Activated naive CD8-positive, alpha-beta T cell treated with anti-CD3 and anti-CD28 coated beads, Interleukin-2, amount 10 ng/mL, durations not matched to agents 7 days and 5 days (primary cell): ENCODE data around the gene POSTN. TPM values are rescaled to one million over a fixed set of nuclear protein-coding genes. Genes with fewer than 3 reads are reported as not detected.
"Not testable (repeated sequence)": the region's sequence is repeated elsewhere in the genome, so short reads cannot be mapped to it uniquely, and the experiment has no call there.

Source experiments
- ATAC-seq: fragments of 150-1000 bp; cut with Tn5 transposase; one replicate; pipeline ENCODE4 v1.10.0; 2021; ENCODE audit warnings: low read depth, moderate library complexity
- POLR2A ChIA-PET: fragments of 350-600 bp; sonication (Branson Sonifier 250); formaldehyde crosslinking; loops from one replicate; lab custom pipeline; 2021; ENCODE audit warnings: antibody characterized with exemption; lab: Charles Lee
- DNase-seq: peaks from one replicate; pipeline ENCODE4 v3.0.0; 2021
- H3K27ac Mint-ChIP-seq: one replicate; pipeline ENCODE4 v1.8.0; 2022; ENCODE audit warnings: mild to moderate bottlenecking, mixed read lengths
- H3K27me3 Mint-ChIP-seq: one replicate; pipeline ENCODE4 v1.8.0; 2022; ENCODE audit warnings: mild to moderate bottlenecking, moderate library complexity, mixed read lengths
- H3K36me3 Mint-ChIP-seq: one replicate; pipeline ENCODE4 v1.8.0; 2021; ENCODE audit warnings: mild to moderate bottlenecking, mixed read lengths
- H3K4me1 Mint-ChIP-seq: one replicate; pipeline ENCODE4 v1.8.0; 2021; ENCODE audit warnings: mixed read lengths
- H3K4me3 Mint-ChIP-seq: one replicate; pipeline ENCODE4 v1.8.0; 2022; ENCODE audit warnings: mild to moderate bottlenecking, moderate library complexity, mixed read lengths
- H3K9me3 Mint-ChIP-seq: one replicate; pipeline ENCODE4 v1.8.0; 2021; ENCODE audit warnings: mixed read lengths
- total RNA-seq, 2 experiments: library from RNA; stranded (reverse); gene quantifications; one replicate each; pipeline ENCODE4 v1.2.3, GENCODE V29; 2021

POSTN gene
- total RNA-seq, 2 experiments from 2014 or later, result not detected

DNA sequence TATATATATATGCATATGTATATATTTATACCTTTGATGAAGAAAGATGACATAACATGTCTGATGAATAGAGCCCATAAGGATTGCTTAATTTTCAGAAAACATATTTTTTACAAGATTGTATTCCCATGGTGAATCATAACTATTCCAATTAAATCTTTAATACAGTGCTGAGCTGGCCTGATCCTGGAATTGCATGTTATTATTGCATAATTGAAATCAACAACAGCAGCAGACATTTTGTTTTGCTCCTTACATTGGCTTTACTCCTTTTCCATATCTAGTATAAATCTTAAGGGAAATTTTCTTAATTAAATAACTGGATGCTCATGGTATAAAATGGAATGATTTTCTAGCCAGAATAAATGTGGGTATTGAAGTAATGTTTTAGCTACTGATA, 22.0 kb downstream of the POSTN start:
- no peak for DNase-seq
- Mint-ChIP-seq H3K27ac (no peak overlapping the region), H3K27me3 (no peaks in the 10 kb centered on the region), H3K4me3 (no peak overlapping the region), H3K36me3 (no peaks in the 10 kb centered on the region), H3K9me3 (peaks cover 3% of the 10 kb centered on the region), H3K4me1 (no peaks in the 10 kb centered on the region)
- ATAC-seq, result no peak
- POLR2A ChIA-PET, result no interaction called here

DNA sequence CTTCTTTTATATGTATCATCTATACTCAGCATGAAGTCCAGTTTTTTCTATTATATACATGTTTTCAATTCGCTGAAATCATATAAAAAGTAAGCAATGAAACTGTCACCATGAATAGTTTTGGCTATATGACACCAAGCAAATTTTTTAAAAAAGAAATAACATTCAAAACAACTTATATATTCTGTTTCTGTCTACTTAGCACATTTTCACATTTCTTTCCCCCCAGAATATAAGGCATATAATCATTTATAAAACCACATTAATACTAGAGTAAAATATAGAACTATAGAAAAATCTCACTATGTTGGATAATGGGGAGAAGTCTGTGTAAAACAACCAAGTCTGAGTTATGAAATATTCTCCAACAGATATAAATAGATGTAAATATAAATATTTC, 33.1 kb downstream of the POSTN start:
- Mint-ChIP-seq H3K4me3 (no peak overlapping the region), H3K4me1 (no peaks in the 10 kb centered on the region), H3K9me3 (peaks cover 2% of the 10 kb centered on the region), H3K36me3 (no peaks in the 10 kb centered on the region), H3K27ac (no peak overlapping the region), H3K27me3 (no peaks in the 10 kb centered on the region)
- POLR2A ChIA-PET, result no interaction called here
- no peak for DNase-seq
- no peak for ATAC-seq

DNA sequence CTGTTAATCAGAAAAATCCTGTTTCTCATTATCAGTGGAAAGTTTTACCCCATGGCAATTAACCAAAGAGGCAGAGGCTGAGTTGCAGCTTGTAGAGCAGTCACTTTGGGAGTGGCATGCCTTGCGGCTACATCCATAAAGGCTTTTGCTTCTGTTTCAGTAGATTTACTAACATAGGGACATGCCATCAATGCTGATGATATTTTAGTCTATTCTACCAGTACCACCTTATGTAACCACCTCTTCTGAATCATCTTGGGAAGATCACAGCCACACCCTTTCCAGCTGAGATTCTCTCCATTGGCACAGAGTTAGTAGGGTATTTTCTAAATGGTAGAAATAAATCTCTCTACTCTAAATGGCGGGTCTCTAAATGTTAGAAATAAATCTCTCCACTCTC, 37.5 kb downstream of the POSTN start:
- Mint-ChIP-seq H3K4me3 (no peak overlapping the region), H3K4me1 (no peaks in the 10 kb centered on the region), H3K36me3 (no peaks in the 10 kb centered on the region), H3K27ac (no peak overlapping the region), H3K27me3 (no peaks in the 10 kb centered on the region), H3K9me3 (peaks cover 13% of the 10 kb centered on the region)
- no peak for DNase-seq
- POLR2A ChIA-PET, result no interaction called here
- ATAC-seq, result no peak

DNA sequence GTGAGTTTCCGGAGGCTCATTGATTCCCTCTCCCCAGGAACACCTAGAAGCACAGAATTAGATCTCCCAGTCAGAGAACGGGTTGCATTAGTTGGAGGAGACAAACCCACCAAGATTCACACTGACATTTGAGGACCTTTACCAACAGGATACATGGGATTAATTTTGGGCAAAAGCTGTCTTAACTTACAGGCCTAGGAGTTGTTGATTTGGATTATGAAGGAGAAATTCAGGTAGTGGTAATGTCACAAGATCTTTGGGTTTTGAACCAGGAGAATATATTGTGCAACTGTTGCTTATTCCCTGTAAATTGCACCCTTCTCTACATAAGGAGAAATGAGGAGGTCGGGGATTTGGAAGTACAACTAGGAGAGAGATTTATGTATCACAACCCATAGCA, 38.0 kb downstream of the POSTN start:
- Mint-ChIP-seq H3K27me3 (no peaks in the 10 kb centered on the region), H3K27ac (no peak overlapping the region), H3K4me1 (no peaks in the 10 kb centered on the region), H3K4me3 (no peak overlapping the region), H3K36me3 (no peaks in the 10 kb centered on the region), H3K9me3 (peaks cover 13% of the 10 kb centered on the region)
- DNase-seq (no peak), ATAC-seq (no peak)
- POLR2A ChIA-PET, result no interaction called here

DNA sequence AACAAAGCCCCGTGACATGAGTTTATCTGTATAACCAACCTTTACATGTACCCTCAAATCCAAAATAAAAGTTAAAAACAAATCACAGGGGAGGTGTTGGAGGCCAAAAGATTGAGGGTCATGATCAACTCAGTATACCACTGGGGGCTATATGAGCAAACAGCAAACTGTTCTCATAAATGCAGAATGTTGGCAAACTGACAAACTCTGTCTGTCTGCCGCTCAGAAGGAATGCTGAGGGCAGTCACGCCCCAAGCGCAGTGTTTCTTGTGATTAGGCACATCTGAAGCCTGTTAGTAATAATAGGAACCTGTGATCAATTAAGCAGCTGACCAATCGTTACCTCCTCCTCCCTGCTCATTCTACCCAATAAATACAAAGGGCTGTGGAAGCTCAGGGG, 39.8 kb downstream of the POSTN start:
- POLR2A ChIA-PET, H3K27me3 Mint-ChIP-seq: not testable (repeated sequence)

DNA sequence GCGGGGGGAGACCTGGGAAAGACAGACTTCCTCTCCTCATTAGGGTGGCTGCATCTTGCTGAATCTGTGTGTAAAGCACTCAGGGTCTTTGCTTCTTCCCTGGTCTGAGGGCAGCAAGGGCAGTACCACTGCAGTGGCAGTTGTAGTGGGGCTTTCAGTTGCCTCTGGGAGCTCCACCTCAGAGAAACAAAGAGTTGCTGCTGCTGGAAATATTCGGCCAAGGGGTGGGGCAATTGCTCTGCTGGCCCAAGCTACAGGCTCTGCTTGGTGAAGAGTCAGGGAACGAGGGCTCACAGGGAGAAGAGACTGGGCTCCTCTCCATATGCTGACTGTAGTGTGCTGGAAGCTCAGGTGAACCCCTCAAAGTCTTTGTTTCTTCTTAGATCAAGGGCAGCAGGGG, 52.5 kb downstream of the POSTN start:
- no peaks in the 10 kb centered on the region for H3K36me3 Mint-ChIP-seq
- no peaks in the 10 kb centered on the region for H3K4me1 Mint-ChIP-seq
- H3K27ac Mint-ChIP-seq, result no peak overlapping the region
- peaks cover 7% of the 10 kb centered on the region for H3K9me3 Mint-ChIP-seq
- no peaks in the 10 kb centered on the region for H3K27me3 Mint-ChIP-seq
- POLR2A ChIA-PET, result no interaction called here
- no peak overlapping the region for H3K4me3 Mint-ChIP-seq
- ATAC-seq, result no peak
- no peak for DNase-seq

More for the DNA sequence above, 39.8 kb downstream of the POSTN start:
- H3K36me3 Mint-ChIP-seq, DNase-seq, H3K4me3 Mint-ChIP-seq, H3K4me1 Mint-ChIP-seq, H3K27ac Mint-ChIP-seq, ATAC-seq: not testable (repeated sequence)
- peaks cover 13% of the 10 kb centered on the region for H3K9me3 Mint-ChIP-seq

DNA sequence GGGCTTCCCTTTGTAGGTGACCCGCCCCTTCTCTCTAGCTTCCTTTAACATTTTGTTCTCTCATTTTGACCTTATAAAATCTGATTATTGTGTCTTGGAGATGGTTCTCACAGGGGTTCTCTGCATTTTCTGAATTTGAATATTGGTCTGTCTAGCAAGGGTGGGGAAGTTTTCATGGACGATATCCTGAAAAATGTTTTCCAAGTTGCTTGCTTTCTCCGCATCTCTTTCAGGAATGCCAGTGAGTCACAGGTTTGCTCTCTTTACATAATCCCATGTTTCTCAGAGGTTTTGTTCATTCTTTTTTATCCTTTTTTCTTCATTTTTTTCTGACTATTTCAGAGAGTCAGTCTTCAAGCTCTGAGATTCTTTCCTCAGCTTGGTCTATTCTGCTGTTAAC, 53.6 kb downstream of the POSTN start:
- Mint-ChIP-seq H3K4me1 (no peaks in the 10 kb centered on the region), H3K27ac (no peak overlapping the region), H3K9me3 (peaks cover 7% of the 10 kb centered on the region), H3K36me3 (no peaks in the 10 kb centered on the region), H3K27me3 (no peaks in the 10 kb centered on the region), H3K4me3 (no peak overlapping the region)
- ATAC-seq (no peak), DNase-seq (no peak)
- POLR2A ChIA-PET, result no interaction called here

DNA sequence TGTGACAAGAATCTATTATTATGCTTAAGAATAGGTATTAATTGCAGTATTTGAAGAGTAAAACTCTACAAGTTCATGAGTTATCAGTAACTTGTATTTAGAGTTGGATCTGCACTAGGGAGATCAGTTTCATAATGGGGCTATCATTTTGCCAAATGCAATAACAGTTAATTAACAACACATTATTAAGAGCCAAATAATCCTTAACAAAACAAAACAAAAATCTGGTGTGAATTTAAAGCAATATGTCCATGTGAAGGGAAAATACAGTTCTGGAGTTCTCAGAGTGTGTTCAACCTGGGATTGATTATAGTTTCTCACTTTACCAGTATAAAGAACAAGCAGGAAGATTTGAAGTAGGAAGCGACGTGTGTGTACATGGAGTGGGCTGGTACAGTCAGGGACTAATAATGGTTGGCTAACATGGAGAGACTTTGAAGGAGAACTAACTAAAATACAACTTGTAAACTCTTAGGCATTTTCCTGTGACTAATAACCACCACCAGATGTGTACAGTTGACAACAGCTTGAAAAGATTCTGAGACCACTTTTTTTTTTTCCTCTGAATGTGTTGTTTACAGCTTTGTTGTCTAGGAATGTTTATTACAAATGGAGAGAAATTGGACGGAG, 58.5 kb downstream of the POSTN start:
- no peaks in the 10 kb centered on the region for H3K36me3 Mint-ChIP-seq
- POLR2A ChIA-PET, result no interaction called here

DNA sequence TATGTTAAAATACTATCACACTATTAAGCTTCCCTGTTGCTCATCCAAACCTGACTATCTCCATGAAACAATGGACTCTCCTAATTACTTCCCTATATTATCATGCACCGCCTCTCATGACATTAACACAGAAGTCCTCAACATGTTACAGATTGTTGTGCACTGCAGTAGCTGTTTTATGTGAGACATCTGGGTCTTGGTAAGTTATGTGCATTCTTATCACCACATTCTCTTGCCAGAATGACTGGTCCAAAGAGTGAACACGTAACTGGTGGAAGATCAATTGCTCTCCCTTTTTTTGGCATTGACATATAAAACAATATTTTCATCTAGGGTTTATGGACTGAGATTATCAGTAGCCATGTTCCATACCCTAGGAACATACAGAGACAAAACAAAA, 59.4 kb downstream of the POSTN start:
- no peaks in the 10 kb centered on the region for H3K36me3 Mint-ChIP-seq
- no peaks in the 10 kb centered on the region for H3K4me1 Mint-ChIP-seq
- POLR2A ChIA-PET, result no interaction called here
- DNase-seq, result no peak
- H3K9me3 Mint-ChIP-seq, result peaks cover 11% of the 10 kb centered on the region
- ATAC-seq, result no peak
- H3K27ac Mint-ChIP-seq, result no peak overlapping the region
- H3K27me3 Mint-ChIP-seq, result no peaks in the 10 kb centered on the region
- H3K4me3 Mint-ChIP-seq, result no peak overlapping the region

More for the DNA sequence above, 58.5 kb downstream of the POSTN start:
- Mint-ChIP-seq H3K9me3 (peaks cover 8% of the 10 kb centered on the region), H3K4me3 (no peak overlapping the region), H3K27me3 (no peaks in the 10 kb centered on the region), H3K4me1 (no peaks in the 10 kb centered on the region), H3K27ac (no peak overlapping the region)
- DNase-seq (no peak), ATAC-seq (no peak)

DNA sequence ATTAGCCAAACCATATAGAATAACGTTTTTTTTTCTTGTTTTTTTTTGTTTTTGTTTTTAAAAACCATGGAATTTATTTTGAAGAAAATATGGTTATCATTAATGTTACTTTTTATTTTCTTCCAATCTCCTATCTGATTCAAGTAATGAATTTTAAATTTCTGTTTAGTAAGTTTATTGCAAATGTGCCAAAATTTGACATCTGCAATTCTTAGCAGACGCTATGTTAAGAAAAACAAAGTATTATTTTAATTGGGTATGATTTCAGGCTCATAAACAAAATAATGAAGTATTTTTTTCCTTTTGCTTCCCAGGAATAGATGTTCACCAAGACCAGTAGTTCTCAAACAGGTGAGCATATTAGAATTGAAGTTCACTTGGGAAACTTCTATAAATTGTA, 63.1 kb downstream of the POSTN start:
- no peak for ATAC-seq
- Mint-ChIP-seq H3K4me1 (no peaks in the 10 kb centered on the region), H3K9me3 (peaks cover 17% of the 10 kb centered on the region), H3K27ac (no peak overlapping the region), H3K36me3 (no peaks in the 10 kb centered on the region), H3K4me3 (no peak overlapping the region), H3K27me3 (no peaks in the 10 kb centered on the region)
- DNase-seq, result no peak
- POLR2A ChIA-PET, result no interaction called here

DNA sequence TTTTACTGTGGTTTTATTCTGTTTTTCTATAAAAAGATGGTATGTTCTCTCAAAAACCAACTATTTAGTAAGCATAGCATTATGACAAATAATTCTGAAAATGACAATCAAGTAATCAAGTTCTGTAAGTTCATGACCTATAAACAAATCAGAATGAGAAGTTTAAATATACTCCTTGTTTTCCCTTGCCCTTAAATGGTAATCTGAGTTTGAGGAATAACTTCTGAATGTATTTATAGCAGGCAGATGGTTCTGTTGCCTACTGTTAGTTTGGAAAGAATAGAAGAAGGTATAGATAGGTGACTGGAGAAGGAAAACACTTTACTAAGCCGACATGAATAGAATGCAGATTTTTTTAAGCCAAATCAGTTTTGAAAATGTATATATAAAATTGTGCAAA, 63.9 kb downstream of the POSTN start:
- H3K9me3 Mint-ChIP-seq, result peaks cover 17% of the 10 kb centered on the region
- no peak overlapping the region for H3K27ac Mint-ChIP-seq
- ATAC-seq, result no peak
- no peaks in the 10 kb centered on the region for H3K4me1 Mint-ChIP-seq
- no peak for DNase-seq
- H3K4me3 Mint-ChIP-seq, result no peak overlapping the region
- H3K27me3 Mint-ChIP-seq, result no peaks in the 10 kb centered on the region
- POLR2A ChIA-PET, result no interaction called here
- no peaks in the 10 kb centered on the region for H3K36me3 Mint-ChIP-seq

DNA sequence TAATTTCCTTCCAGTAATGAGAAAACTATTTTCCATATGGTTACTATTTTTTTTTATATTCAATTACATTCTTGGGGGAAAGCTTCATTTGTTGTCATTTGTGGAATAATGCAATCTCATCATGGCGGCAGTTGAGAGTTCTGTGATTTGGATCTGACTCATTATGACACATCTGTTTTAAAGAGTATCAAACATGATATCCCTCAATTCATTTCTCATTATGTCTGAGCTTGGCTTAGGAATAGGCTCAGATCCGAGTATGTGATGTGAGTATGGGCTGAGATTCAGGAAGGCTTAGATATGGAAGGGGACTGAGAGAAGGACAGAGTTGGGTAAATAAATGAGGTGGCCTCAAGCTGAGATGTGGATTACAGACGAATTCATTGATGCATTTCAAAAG, 64.4 kb downstream of the POSTN start:
- no peak for ATAC-seq
- POLR2A ChIA-PET, result no interaction called here
- Mint-ChIP-seq H3K9me3 (peaks cover 17% of the 10 kb centered on the region), H3K27me3 (no peaks in the 10 kb centered on the region), H3K36me3 (no peaks in the 10 kb centered on the region), H3K4me3 (no peak overlapping the region), H3K27ac (no peak overlapping the region), H3K4me1 (no peaks in the 10 kb centered on the region)
- DNase-seq, result no peak

DNA sequence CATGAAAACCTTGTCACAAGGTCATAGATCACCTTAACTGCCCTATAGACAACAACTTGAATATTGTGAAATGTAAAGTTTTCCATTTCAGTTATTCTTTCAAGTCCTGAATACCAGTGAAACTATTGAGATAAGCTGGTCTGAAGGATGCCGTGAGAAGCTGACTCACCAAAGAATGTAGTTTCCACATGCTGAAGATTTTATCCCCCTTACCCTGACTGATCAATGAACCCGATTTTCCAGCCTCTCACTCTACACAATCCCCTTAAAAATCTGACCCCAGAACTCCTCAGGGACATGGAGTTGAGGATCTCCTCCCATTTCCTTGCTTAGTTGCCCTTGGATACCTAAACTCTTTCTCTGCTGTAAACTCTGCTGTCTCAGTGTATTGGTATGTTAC, 67.5 kb downstream of the POSTN start:
- no peak overlapping the region for H3K27ac Mint-ChIP-seq
- no peak overlapping the region for H3K4me3 Mint-ChIP-seq
- no peaks in the 10 kb centered on the region for H3K27me3 Mint-ChIP-seq
- no peaks in the 10 kb centered on the region for H3K4me1 Mint-ChIP-seq
- POLR2A ChIA-PET, result no interaction called here
- H3K36me3 Mint-ChIP-seq, result no peaks in the 10 kb centered on the region
- DNase-seq, result no peak
- ATAC-seq, result no peak
- H3K9me3 Mint-ChIP-seq, result peaks cover 15% of the 10 kb centered on the region

DNA sequence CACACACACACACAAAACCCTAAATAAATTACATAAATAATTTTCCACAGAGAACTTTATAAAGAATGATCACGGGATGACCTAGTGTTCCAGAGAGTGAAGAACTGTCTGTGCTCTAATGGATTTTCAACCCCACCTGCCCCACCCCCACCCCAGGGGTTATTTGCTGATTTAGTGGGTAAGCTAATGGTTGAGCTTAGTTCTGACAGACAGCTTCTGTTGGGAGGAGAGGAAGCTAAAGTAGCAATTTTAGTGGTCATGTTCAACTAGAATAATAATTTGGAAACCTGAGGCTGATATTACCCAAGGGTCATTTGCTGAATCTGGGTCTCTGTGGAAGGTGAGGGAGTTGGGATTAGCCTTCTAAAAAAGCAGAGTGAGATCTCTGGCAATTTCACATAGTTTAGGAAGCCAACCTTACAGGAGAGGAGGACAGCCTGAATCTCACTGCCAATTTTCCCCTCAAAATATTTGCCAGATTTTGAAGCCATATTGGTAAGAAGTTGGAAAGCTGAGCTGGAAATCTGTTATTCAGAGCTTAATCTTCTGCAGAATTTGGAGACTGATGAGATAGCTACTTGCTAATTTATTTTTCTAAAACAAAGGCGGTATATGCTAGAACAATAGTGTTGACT, 68.7 kb downstream of the POSTN start:
- POLR2A ChIA-PET, result no interaction called here
- H3K4me1 Mint-ChIP-seq, result no peaks in the 10 kb centered on the region

More for the DNA sequence above, 68.7 kb downstream of the POSTN start:
- DNase-seq (no peak), ATAC-seq (no peak)
- H3K27ac Mint-ChIP-seq, result no peak overlapping the region
- H3K27me3 Mint-ChIP-seq, result no peaks in the 10 kb centered on the region
- peaks cover 13% of the 10 kb centered on the region for H3K9me3 Mint-ChIP-seq
- H3K36me3 Mint-ChIP-seq, result no peaks in the 10 kb centered on the region
- no peak overlapping the region for H3K4me3 Mint-ChIP-seq
